Measurements from ENCODE around the gene ZSWIM1.
A peak's percentile ranks its signal among the peaks of the same experiment; 100 is the strongest.
"Not testable (repeated sequence)": the region's sequence is repeated elsewhere in the genome, so short reads cannot be mapped to it uniquely, and the experiment has no call there.

The ZSWIM1 gene

DNA sequence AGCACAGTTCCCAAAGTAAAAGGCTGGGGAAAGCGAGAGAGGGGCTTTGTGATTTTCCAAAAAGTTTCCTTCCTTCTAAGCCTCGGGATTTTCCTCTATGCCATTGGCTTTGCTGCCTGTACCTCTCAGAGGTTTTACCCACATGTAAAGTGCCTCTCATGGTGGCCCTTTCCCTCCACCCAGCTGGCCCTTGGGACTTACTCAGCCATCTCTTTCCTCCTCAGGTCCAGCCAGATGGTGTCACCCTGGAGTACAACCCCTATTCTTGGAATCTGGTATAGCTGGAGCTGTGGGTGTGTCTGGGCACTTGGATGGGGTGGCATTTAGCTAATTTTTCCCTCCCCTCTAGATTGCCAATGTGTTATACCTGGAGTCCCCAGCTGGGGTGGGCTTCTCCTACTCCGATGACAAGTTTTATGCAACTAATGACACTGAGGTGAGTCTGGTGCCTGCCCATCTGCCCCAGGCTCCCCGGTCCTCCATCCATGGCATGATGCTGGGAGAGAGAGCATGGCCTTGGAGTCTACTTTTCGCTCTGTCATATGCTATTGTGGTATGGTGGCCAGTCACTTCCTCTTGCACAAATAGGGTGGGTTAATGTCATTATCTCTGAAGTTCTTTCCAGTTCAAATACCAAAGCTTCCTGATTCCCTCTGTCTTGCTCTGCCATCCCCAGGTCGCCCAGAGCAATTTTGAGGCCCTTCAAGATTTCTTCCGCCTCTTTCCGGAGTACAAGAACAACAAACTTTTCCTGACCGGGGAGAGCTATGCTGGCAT lies 11.2 kb downstream of the ZSWIM1 start:
- H3K4me3 ChIP-seq (ENCODE audit: low read length), result peak overlapping the region; percentile 95
- peak overlapping the region; percentile 83 for H3K9ac ChIP-seq (ENCODE audit: low read depth, low read length)
- H3K4me2 ChIP-seq (ENCODE audit: low read length), result peak overlapping the region; percentile 99
- H3K4me1 ChIP-seq (ENCODE audit: control insufficient read depth, insufficient read depth, low read length), result peaks cover 27% of the 10 kb centered on the region
- no peaks in the 10 kb centered on the region for H3K27me3 ChIP-seq (ENCODE audit: control insufficient read depth, insufficient read depth, low read length)
- H3K9me3 ChIP-seq (replicated peaks; ENCODE audit: low read length), result no peaks in the 10 kb centered on the region
- H3K36me3 ChIP-seq (ENCODE audit: insufficient read depth, low read length), result peaks cover 32% of the 10 kb centered on the region

DNA sequence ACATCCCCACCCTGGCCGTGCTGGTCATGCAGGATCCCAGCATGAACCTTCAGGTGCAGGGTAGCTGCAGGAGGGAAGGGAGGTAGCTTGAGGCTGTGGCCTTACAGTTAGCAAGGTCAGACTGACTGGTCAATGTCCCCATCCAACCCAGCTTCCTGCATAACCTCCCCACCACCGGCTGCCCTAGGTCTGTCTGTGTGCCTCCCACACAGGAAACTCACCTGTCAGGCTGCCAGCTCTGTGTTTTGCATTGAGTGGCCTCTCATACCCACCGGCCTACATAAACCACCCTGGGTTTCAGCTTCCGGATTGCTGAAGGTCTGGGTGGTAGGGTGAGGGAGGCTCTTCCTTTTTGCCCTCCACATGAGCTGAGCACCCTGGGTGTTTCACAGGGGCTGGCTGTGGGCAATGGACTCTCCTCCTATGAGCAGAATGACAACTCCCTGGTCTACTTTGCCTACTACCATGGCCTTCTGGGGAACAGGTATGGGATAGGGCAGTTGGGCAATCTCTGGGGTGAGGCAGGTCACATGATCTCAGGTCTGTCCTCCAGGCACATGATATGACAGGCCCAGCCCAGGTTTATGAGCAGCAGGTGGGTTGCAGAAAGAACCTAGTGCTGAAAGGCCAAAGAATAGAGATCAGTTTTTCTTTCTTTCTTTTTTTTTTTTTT lies 11.9 kb downstream of the ZSWIM1 start:
- H3K4me2 ChIP-seq (ENCODE audit: low read length), result no peak overlapping the region
- no peaks in the 10 kb centered on the region for H3K9me3 ChIP-seq (replicated peaks; ENCODE audit: low read length)
- H3K4me3 ChIP-seq (ENCODE audit: low read length), result no peak overlapping the region
- H3K4me1 ChIP-seq (ENCODE audit: control insufficient read depth, insufficient read depth, low read length), result peaks cover 27% of the 10 kb centered on the region
- H3K27me3 ChIP-seq (ENCODE audit: control insufficient read depth, insufficient read depth, low read length), result no peaks in the 10 kb centered on the region
- no peak overlapping the region for H3K9ac ChIP-seq (ENCODE audit: low read depth, low read length)
- H3K36me3 ChIP-seq (ENCODE audit: insufficient read depth, low read length), result peaks cover 39% of the 10 kb centered on the region

- H3K4me1 ChIP-seq (ENCODE audit: control insufficient read depth, insufficient read depth, low read length), result peaks cover 27% of the 10 kb centered on the region
- no peaks in the 10 kb centered on the region for H3K27me3 ChIP-seq (ENCODE audit: control insufficient read depth, insufficient read depth, low read length)
- no peak overlapping the region for H3K9ac ChIP-seq (ENCODE audit: low read depth, low read length)
- H3K9me3 ChIP-seq (replicated peaks; ENCODE audit: low read length), result no peaks in the 10 kb centered on the region
- H3K4me2 ChIP-seq (ENCODE audit: low read length), result no peak overlapping the region
- H3K4me3 ChIP-seq (ENCODE audit: low read length), result no peak overlapping the region
- peaks cover 47% of the 10 kb centered on the region for H3K36me3 ChIP-seq (ENCODE audit: insufficient read depth, low read length)
These were observed 12.8 kb downstream of the ZSWIM1 start for GRCh38 chr20:45893831-45894230.

GRCh38 chr20:45894797-45895196 lies 13.8 kb downstream of the ZSWIM1 start:
- H3K9ac ChIP-seq (ENCODE audit: low read depth, low read length), result no peak overlapping the region
- H3K4me2 ChIP-seq (ENCODE audit: low read length), result no peak overlapping the region
- no peak overlapping the region for H3K4me3 ChIP-seq (ENCODE audit: low read length)
- H3K27me3 ChIP-seq (ENCODE audit: control insufficient read depth, insufficient read depth, low read length), result no peaks in the 10 kb centered on the region
- no peaks in the 10 kb centered on the region for H3K9me3 ChIP-seq (replicated peaks; ENCODE audit: low read length)
- peaks cover 27% of the 10 kb centered on the region for H3K4me1 ChIP-seq (ENCODE audit: control insufficient read depth, insufficient read depth, low read length)
- H3K36me3 ChIP-seq (ENCODE audit: insufficient read depth, low read length), result peaks cover 51% of the 10 kb centered on the region

DNA sequence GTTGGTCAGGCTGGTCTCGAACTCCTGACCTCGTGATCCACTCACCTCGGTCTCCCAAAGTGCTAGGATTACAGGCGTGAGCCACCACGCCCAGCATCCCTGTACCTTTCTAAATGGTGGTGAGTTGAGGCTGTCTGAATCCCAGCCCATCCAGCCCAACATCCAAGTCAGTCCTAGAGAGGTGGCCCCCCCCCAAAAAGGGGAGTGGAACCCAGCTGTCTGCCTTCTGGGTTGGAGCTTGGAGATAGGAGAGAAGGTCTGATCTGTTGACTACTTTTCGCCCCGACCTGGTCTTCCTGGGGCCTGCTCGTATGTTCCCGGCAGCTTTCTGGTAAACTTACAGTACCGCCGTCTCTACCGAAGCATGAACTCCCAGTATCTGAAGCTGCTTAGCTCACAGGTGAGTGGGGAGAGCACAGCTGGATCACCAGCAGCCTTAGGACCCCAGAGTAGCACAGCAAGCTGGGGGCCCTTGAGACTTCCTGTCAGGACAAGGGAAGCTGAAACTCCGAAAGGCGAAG lies 15.7 kb downstream of the ZSWIM1 start:
- Histone ChIP-seq H3K4me3 (ENCODE audit: low read length) (no peak overlapping the region), H3K4me1 (ENCODE audit: control insufficient read depth, insufficient read depth, low read length) (peaks cover 13% of the 10 kb centered on the region), H3K36me3 (ENCODE audit: insufficient read depth, low read length) (peaks cover 51% of the 10 kb centered on the region), H3K27me3 (ENCODE audit: control insufficient read depth, insufficient read depth, low read length) (no peaks in the 10 kb centered on the region), H3K4me2 (ENCODE audit: low read length) (no peak overlapping the region), H3K9ac (ENCODE audit: low read depth, low read length) (no peak overlapping the region), H3K9me3 (replicated peaks; ENCODE audit: low read length) (no peaks in the 10 kb centered on the region)

DNA sequence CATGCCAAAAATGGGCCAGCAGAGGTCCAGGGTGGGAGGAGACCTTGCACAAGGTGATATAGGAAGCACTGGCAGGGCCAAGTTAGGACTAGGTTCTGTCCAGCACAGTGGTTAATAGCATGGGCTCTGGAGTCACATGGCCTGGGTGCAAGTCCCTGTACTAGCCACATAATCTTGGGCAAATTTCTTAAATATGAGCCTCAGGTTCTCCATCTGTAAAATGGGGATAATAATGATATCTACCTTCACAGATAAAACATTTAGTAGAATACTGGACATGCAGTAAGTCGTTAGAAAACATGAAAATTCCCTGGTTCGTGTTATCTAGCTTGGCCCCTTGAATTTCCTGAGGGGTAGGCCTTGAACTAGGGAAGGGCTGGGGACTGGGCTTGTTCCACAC lies 16.3 kb downstream of the ZSWIM1 start:
- Histone ChIP-seq H3K9me3 (replicated peaks; ENCODE audit: low read length) (no peaks in the 10 kb centered on the region), H3K4me3 (ENCODE audit: low read length) (no peak overlapping the region), H3K4me2 (ENCODE audit: low read length) (no peak overlapping the region), H3K36me3 (ENCODE audit: insufficient read depth, low read length) (peaks cover 51% of the 10 kb centered on the region), H3K9ac (ENCODE audit: low read depth, low read length) (no peak overlapping the region), H3K27me3 (ENCODE audit: control insufficient read depth, insufficient read depth, low read length) (no peaks in the 10 kb centered on the region), H3K4me1 (ENCODE audit: control insufficient read depth, insufficient read depth, low read length) (peaks cover 7% of the 10 kb centered on the region)

- Histone ChIP-seq H3K4me3 (ENCODE audit: low read length) (no peak overlapping the region), H3K9me3 (replicated peaks; ENCODE audit: low read length) (no peaks in the 10 kb centered on the region), H3K9ac (ENCODE audit: low read depth, low read length) (no peak overlapping the region), H3K27me3 (ENCODE audit: control insufficient read depth, insufficient read depth, low read length) (no peaks in the 10 kb centered on the region), H3K4me1 (ENCODE audit: control insufficient read depth, insufficient read depth, low read length) (peaks cover 3% of the 10 kb centered on the region), H3K36me3 (ENCODE audit: insufficient read depth, low read length) (peaks cover 47% of the 10 kb centered on the region), H3K4me2 (ENCODE audit: low read length) (no peak overlapping the region)
These were observed 16.7 kb downstream of the ZSWIM1 start for GRCh38 chr20:45897692-45898091.

GRCh38 chr20:45898285-45898684 lies 17.3 kb downstream of the ZSWIM1 start:
- peaks cover 44% of the 10 kb centered on the region for H3K36me3 ChIP-seq (ENCODE audit: insufficient read depth, low read length)
- no peak overlapping the region for H3K4me3 ChIP-seq (ENCODE audit: low read length)
- H3K9ac ChIP-seq (ENCODE audit: low read depth, low read length), result no peak overlapping the region
- no peaks in the 10 kb centered on the region for H3K27me3 ChIP-seq (ENCODE audit: control insufficient read depth, insufficient read depth, low read length)
- no peak overlapping the region for H3K4me2 ChIP-seq (ENCODE audit: low read length)
- H3K9me3 ChIP-seq (replicated peaks; ENCODE audit: low read length), result no peaks in the 10 kb centered on the region
- H3K4me1 ChIP-seq (ENCODE audit: control insufficient read depth, insufficient read depth, low read length), result no peaks in the 10 kb centered on the region

DNA sequence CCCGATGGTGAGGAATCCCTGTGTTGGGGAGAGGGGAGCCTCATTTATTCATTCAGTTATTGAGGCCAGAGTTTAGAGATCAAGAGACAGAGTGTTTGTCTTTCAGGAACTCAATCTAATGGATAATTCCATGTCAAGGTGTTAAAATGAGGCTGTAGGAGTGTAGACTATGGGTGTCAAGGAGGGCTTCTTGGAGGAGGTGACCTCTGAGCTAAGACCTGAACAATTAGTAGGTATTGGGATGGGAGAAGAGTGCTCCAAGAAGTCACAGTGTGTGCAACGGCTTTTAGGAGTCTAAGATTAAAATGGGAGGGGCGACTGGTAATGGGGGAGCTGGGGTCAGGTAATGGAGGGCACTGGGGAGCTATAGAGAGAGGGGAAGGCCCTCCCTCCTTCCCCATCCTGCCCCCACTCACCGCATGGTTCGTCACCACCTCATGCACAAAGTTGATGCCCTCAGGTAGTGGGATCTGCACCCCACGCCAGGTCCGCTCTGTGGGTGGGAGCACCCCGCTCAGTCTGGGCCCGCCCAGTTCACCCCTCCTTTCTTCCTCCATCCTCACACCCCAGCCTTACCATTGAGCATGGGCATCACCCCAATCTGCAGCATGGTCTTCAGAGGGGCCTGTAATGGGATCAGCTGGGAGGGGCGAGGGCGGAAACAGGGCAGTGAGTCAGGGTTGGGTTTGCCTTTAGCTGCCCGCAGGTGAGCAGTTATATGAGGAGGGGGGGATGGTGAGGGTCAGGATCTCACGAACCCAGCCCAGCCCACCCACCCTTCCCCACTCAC lies 18.2 kb downstream of the ZSWIM1 start:
- H3K9ac ChIP-seq (ENCODE audit: low read depth, low read length), result no peak overlapping the region
- peaks cover 38% of the 10 kb centered on the region for H3K36me3 ChIP-seq (ENCODE audit: insufficient read depth, low read length)
- H3K4me3 ChIP-seq (ENCODE audit: low read length), result no peak overlapping the region
- H3K4me2 ChIP-seq (ENCODE audit: low read length), result no peak overlapping the region
- H3K27me3 ChIP-seq (ENCODE audit: control insufficient read depth, insufficient read depth, low read length), result no peaks in the 10 kb centered on the region
- no peaks in the 10 kb centered on the region for H3K9me3 ChIP-seq (replicated peaks; ENCODE audit: low read length)
- H3K4me1 ChIP-seq (ENCODE audit: control insufficient read depth, insufficient read depth, low read length), result no peaks in the 10 kb centered on the region

GRCh38 chr20:45901332-45901731 lies 20.3 kb downstream of the ZSWIM1 start:
- H3K9me3 ChIP-seq (replicated peaks; ENCODE audit: low read length), result not testable (repeated sequence)

GRCh38 chr20:45902199-45902701 lies 21.2 kb downstream of the ZSWIM1 start:
- Histone ChIP-seq H3K4me2 (ENCODE audit: low read length) (no peak overlapping the region), H3K27me3 (ENCODE audit: control insufficient read depth, insufficient read depth, low read length) (no peaks in the 10 kb centered on the region), H3K4me3 (ENCODE audit: low read length) (no peak overlapping the region), H3K4me1 (ENCODE audit: control insufficient read depth, insufficient read depth, low read length) (peaks cover 3% of the 10 kb centered on the region), H3K9ac (ENCODE audit: low read depth, low read length) (no peak overlapping the region), H3K36me3 (ENCODE audit: insufficient read depth, low read length) (peaks cover 19% of the 10 kb centered on the region), H3K9me3 (replicated peaks; ENCODE audit: low read length) (no peaks in the 10 kb centered on the region)

More at GRCh38 chr20:45901332-45901731, 20.3 kb downstream of the ZSWIM1 start:
- H3K4me3 ChIP-seq (ENCODE audit: low read length); H3K4me2 ChIP-seq (ENCODE audit: low read length); H3K9ac ChIP-seq (ENCODE audit: low read depth, low read length); H3K27me3 ChIP-seq (ENCODE audit: control insufficient read depth, insufficient read depth, low read length); H3K4me1 ChIP-seq (ENCODE audit: control insufficient read depth, insufficient read depth, low read length): not testable (repeated sequence)
- peaks cover 26% of the 10 kb centered on the region for H3K36me3 ChIP-seq (ENCODE audit: insufficient read depth, low read length)
